ENCODE data around the gene GAS2L2.

GRCh38 chr17:35714988-35715387 is 38.1 kb downstream of the GAS2L2 start:
- TF ChIP-seq EZH2 (IDR thresholded peaks at IDR 0.05; ENCODE audit: low read depth, unreplicated experiment) (no peak), CTCF (conservative IDR thresholded peaks at IDR 0.05; ENCODE audit: low read depth in 2 of 2) (no peak), POLR2AphosphoS5 (IDR thresholded peaks at IDR 0.05; ENCODE audit: low read depth) (no peak), EZH2phosphoT487 (IDR thresholded peaks at IDR 0.05; ENCODE audit: unreplicated experiment) (no peak)

Measured in GM23338 (cell line).